Measurements from ENCODE around the gene RAP1GDS1. TPM values are rescaled to one million over a fixed set of nuclear protein-coding genes. Genes with fewer than 3 reads are reported as not detected.

Gene RAP1GDS1
- total and polyA plus RNA-seq, 2 of the 4 experiments (the other 2 are of a cell fraction), result 29.0 to 85.1 TPM

DNA sequence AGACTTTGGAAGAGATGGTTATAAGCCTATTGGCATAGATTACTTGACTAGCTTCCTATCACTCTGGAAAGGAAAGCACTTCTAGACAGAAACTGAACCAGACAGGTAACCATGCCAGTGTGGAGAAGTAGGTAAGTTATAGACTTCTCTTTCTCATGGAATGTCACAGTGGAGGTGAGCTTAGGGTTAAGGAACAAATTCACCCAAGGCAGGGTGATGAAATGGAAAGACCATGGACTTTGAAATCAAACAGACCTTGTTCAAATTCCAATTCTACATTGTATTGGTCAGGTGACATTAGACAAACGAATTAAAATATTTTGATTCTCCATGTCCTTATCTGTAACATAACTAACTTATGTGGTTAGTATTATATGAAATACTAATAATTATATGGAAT is 7.7 kb upstream of the RAP1GDS1 start:
- CTCF ChIA-PET, result no interaction called here
- no peak overlapping the region for H2AK9ac ChIP-seq (replicated peaks; ENCODE audit: low read depth, low read length, poor library complexity)
- no peak for ATAC-seq (ENCODE audit: low read depth)
- H3K9me3 ChIP-seq (ENCODE audit: control insufficient read depth, insufficient read depth, low read length), result no peaks in the 10 kb centered on the region
- no peak overlapping the region for H2BK20ac ChIP-seq (ENCODE audit: low read depth, low read length)
- no peaks in the 10 kb centered on the region for H3K79me1 ChIP-seq (ENCODE audit: low read depth in 1 of 2, low read length in 2 of 2)
- H3K27ac ChIP-seq (ENCODE audit: insufficient read depth, low read length), result no peak overlapping the region
- no peak overlapping the region for H2BK120ac ChIP-seq (ENCODE audit: low read depth, low read length)
- no peak overlapping the region for H4K8ac ChIP-seq (ENCODE audit: low read depth in 2 of 2, low read length in 2 of 2)
- no peak overlapping the region for H3K4me3 ChIP-seq (ENCODE audit: insufficient read depth, low read depth, low read length)
- no peaks in the 10 kb centered on the region for H3K27me3 ChIP-seq (ENCODE audit: control insufficient read depth, insufficient read depth, low read length)
- H4K20me1 ChIP-seq (ENCODE audit: insufficient read depth, low read length), result no peaks in the 10 kb centered on the region
- no peak overlapping the region for H3K4ac ChIP-seq (ENCODE audit: low read depth, low read length)
- intact Hi-C loops (cut with micrococcal nuclease), result no loop called here
- no peak overlapping the region for H4K5ac ChIP-seq (ENCODE audit: low read depth, low read length)
- no peak overlapping the region for H2AK5ac ChIP-seq (ENCODE audit: low read depth, low read length)
- H3K56ac ChIP-seq (ENCODE audit: extremely low read depth, insufficient read depth, low read length), result no peak overlapping the region
- no peaks in the 10 kb centered on the region for H3K4me1 ChIP-seq (ENCODE audit: control insufficient read depth, insufficient read depth, low read length)
- WGBS, 2 experiments (ENCODE audit: extremely low coverage in 2 of 2, insufficient read length in 1 of 2), result no CpG with 5 or more reads among the region's 1 CpG
- H3K23ac ChIP-seq (ENCODE audit: low read depth, low read length), result no peak overlapping the region
- no peaks in the 10 kb centered on the region for H3K36me3 ChIP-seq (ENCODE audit: control insufficient read depth, insufficient read depth, low read length)
- H3K14ac ChIP-seq (replicated peaks; ENCODE audit: low read depth, low read length), result no peak overlapping the region
- no peak overlapping the region for H3K18ac ChIP-seq (ENCODE audit: low read depth, low read length)
- POLR2A ChIA-PET (ENCODE audit: unreplicated experiment), result no interaction called here
- no TSS peak for BruUV-seq (replicated peaks)
- no peak overlapping the region for H4K91ac ChIP-seq (ENCODE audit: insufficient read depth, low read depth, low read length)
- dilution Hi-C loops (cut with HindIII; ENCODE audit: low sequenced_read_pairs, unreplicated experiment), result no loop called here
- no peak for DNase-seq
- no peak overlapping the region for H3K4me2 ChIP-seq (ENCODE audit: low read depth, low read length)
- H2AFZ ChIP-seq (replicated peaks; ENCODE audit: low read length, poor library complexity), result no peak overlapping the region
- TF ChIP-seq RCOR1 (IDR thresholded peaks at IDR 0.05; ENCODE audit: insufficient replicate concordance, low read length), result no peak
- no peaks in the 10 kb centered on the region for H3K9me1 ChIP-seq (ENCODE audit: insufficient read depth, low read length)
- H3K9ac ChIP-seq (ENCODE audit: low read depth, low read length), result no peak overlapping the region
- in situ Hi-C loops (cut with MboI; ENCODE audit: low sequenced_read_pairs), result loop anchor here (25.0 kb wide), 1 partner anchor 409 kb away; the partner anchor contains the start of gene TSPAN5
- no peak overlapping the region for H2BK15ac ChIP-seq (ENCODE audit: low read depth, low read length)
- no peak overlapping the region for H2BK5ac ChIP-seq (ENCODE audit: low read depth, low read length, poor library complexity, severe bottlenecking)

All from IMR-90 (cell line).